ENCODE measurements around the gene NFRKB.
A peak's percentile ranks its signal among the peaks of the same experiment; 100 is the strongest.

DNA sequence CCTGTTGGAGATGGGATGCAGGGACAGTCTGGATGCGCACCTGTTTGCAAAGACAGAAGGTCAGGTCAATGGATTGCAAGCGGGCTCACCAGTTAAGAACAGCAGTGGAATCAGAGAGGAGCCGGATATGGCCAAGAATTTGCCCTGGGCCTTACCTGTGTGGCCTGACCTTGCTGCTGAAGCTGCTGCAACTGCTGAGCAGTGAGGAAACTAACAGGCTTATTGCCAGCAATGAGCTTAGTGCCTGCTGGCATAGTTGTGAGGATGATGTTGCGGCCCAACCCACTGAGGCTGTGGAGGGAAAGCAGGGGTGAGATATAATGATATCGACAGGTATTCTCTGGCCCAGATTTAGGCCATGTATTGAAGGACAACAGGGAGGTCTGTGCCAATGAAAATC is 30.6 kb downstream of the NFRKB start:
- TF ChIP-seq, protein P1, sequence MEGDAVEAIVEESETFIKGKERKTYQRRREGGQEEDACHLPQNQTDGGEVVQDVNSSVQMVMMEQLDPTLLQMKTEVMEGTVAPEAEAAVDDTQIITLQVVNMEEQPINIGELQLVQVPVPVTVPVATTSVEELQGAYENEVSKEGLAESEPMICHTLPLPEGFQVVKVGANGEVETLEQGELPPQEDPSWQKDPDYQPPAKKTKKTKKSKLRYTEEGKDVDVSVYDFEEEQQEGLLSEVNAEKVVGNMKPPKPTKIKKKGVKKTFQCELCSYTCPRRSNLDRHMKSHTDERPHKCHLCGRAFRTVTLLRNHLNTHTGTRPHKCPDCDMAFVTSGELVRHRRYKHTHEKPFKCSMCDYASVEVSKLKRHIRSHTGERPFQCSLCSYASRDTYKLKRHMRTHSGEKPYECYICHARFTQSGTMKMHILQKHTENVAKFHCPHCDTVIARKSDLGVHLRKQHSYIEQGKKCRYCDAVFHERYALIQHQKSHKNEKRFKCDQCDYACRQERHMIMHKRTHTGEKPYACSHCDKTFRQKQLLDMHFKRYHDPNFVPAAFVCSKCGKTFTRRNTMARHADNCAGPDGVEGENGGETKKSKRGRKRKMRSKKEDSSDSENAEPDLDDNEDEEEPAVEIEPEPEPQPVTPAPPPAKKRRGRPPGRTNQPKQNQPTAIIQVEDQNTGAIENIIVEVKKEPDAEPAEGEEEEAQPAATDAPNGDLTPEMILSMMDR (IDR thresholded peaks at IDR 0.05) = no peak
- TF ChIP-seq POLR2AphosphoS5 (IDR thresholded peaks at IDR 0.05) = peak in 1 of 3 donors; percentile 17
- TF ChIP-seq POLR2A (IDR thresholded peaks at IDR 0.05) = no peak

All from breast epithelium (tissue), 3 donors.